RWPE2 (cell line): ENCODE measurements around the gene MIPOL1.

Source experiments
- ATAC-seq: fragments of 200-7000 bp; cut with Tn5 transposase; 3 replicates; pipeline ENCODE4 v1.9.1; 2021; ENCODE audit warnings: low read depth
- DNase-seq: peaks from one replicate; pipeline ENCODE4 v3.0.0-alpha.2; 2020; ENCODE audit warnings: low spot score
- H3K27ac ChIP-seq: fragments of 450-650 bp; 2 replicates; pipeline ENCODE4 v1.5.1; 2017; ENCODE audit warnings: mild to moderate bottlenecking; ENCODE audit not compliant: poor library complexity, severe bottlenecking
- H3K27me3 ChIP-seq: fragments of 250-450 bp; sonication (Bioruptor Pico); 2 replicates; pipeline ENCODE4 v1.5.1; 2021; ENCODE audit warnings: mild to moderate bottlenecking, moderate library complexity; ENCODE audit not compliant: insufficient read depth, poor library complexity, severe bottlenecking
- H3K36me3 ChIP-seq: fragments of 250-450 bp; sonication (Bioruptor Pico); 2 replicates; pipeline ENCODE4 v1.5.1; 2020; ENCODE audit warnings: low read depth, mild to moderate bottlenecking, moderate library complexity
- H3K4me1 ChIP-seq: fragments of 250-450 bp; sonication (Bioruptor Pico); 2 replicates; pipeline ENCODE4 v1.5.1; 2021; ENCODE audit warnings: mild to moderate bottlenecking, moderate library complexity; ENCODE audit not compliant: insufficient read depth, poor library complexity, severe bottlenecking
- H3K4me3 ChIP-seq: fragments of 250-450 bp; sonication (Bioruptor Pico); 2 replicates; pipeline ENCODE4 v1.5.1; 2021; ENCODE audit warnings: mild to moderate bottlenecking, moderate library complexity; ENCODE audit not compliant: severe bottlenecking
- H3K9me3 ChIP-seq: fragments of 250-450 bp; sonication (Bioruptor Pico); 2 replicates; pipeline ENCODE4 v1.5.1; 2021; ENCODE audit warnings: mild to moderate bottlenecking, moderate library complexity; ENCODE audit not compliant: severe bottlenecking
- CTCF ChIP-seq: fragments of 450-650 bp; IDR thresholded peaks from one replicate; pipeline ENCODE4 v1.5.1; 2017; ENCODE audit warnings: mild to moderate bottlenecking, moderate library complexity; ENCODE audit not compliant: poor library complexity, severe bottlenecking

Gene MIPOL1

GRCh38 chr14:37241198-37241597, 43.5 kb downstream of the MIPOL1 start:
- TF ChIP-seq CTCF: no peak
- H3K9me3 ChIP-seq: no peaks in the 10 kb centered on the region
- H3K4me1 ChIP-seq: no peaks in the 10 kb centered on the region
- no peaks in the 10 kb centered on the region for H3K36me3 ChIP-seq
- ATAC-seq (peak; percentile 46; the same call in 2 of the 3 replicates), DNase-seq (no peak)
- H3K4me3 ChIP-seq: no peak overlapping the region
- no peak overlapping the region for H3K27ac ChIP-seq
- no peaks in the 10 kb centered on the region for H3K27me3 ChIP-seq

- DNase-seq (no peak), ATAC-seq (peak; percentile 61; the same call in 1 of the 3 replicates)
- no peak overlapping the region for H3K4me3 ChIP-seq
- no peaks in the 10 kb centered on the region for H3K9me3 ChIP-seq
- H3K27ac ChIP-seq: no peak overlapping the region
- H3K4me1 ChIP-seq: no peaks in the 10 kb centered on the region
- peaks cover 4% of the 10 kb centered on the region; the same call in 1 of the 2 replicates for H3K36me3 ChIP-seq
- TF ChIP-seq CTCF: peak; percentile 98
- H3K27me3 ChIP-seq: no peaks in the 10 kb centered on the region
These were observed 48.7 kb downstream of the MIPOL1 start for GRCh38 chr14:37246427-37246829.

DNA sequence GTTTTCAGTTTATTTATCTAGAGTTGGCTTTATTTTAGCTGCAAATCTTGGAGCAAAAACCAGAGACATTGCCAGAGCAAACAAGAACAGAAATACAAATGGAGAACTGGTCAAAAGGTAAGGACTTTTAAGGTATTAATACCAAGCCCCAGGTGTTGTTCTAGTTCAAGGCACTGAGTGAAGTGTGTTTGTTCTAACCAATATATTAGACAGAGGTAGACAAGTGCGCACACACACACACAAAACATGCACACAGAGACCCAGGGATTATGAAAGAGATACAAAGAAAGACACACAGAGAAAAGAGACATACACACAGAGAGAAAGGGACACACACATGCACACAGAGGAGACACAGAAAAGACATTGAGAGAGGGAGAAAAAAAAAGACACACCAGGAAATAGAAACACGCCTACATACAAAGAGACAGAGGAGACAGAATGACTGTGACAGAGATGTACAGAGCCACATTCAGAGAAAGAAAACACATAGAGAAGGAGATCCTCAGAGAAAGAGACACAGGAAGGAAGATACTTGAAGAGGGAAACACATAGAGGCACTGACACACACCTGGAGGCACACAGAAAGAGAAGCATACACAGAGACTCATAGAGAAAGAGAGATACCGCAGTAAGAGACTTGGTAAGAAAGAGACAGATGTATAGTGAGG, 50.2 kb downstream of the MIPOL1 start:
- H3K27me3 ChIP-seq: no peaks in the 10 kb centered on the region

GRCh38 chr14:37251775-37252174, 54.0 kb downstream of the MIPOL1 start:
- H3K4me3 ChIP-seq: no peak overlapping the region
- H3K9me3 ChIP-seq: no peaks in the 10 kb centered on the region
- peaks cover 9% of the 10 kb centered on the region for H3K4me1 ChIP-seq
- peak; percentile 75 for TF ChIP-seq CTCF
- no peak overlapping the region for H3K27ac ChIP-seq
- peaks cover 4% of the 10 kb centered on the region; the same call in 1 of the 2 replicates for H3K36me3 ChIP-seq
- ATAC-seq: no peak
- H3K27me3 ChIP-seq: no peaks in the 10 kb centered on the region
- DNase-seq: no peak

More for the DNA sequence above, 50.2 kb downstream of the MIPOL1 start:
- Histone ChIP-seq H3K36me3 (peaks cover 4% of the 10 kb centered on the region; the same call in 1 of the 2 replicates), H3K9me3 (no peaks in the 10 kb centered on the region), H3K4me3 (no peak overlapping the region), H3K4me1 (no peaks in the 10 kb centered on the region), H3K27ac (no peak overlapping the region)
- TF ChIP-seq CTCF: no peak
- DNase-seq (no peak), ATAC-seq (no peak)

GRCh38 chr14:37252434-37252833, 54.7 kb downstream of the MIPOL1 start:
- no peaks in the 10 kb centered on the region for H3K27me3 ChIP-seq
- H3K4me3 ChIP-seq: no peak overlapping the region
- H3K4me1 ChIP-seq: peaks cover 9% of the 10 kb centered on the region
- no peak for ATAC-seq
- no peak overlapping the region for H3K27ac ChIP-seq
- no peak for DNase-seq
- TF ChIP-seq CTCF: no peak
- H3K9me3 ChIP-seq: no peaks in the 10 kb centered on the region
- H3K36me3 ChIP-seq: no peaks in the 10 kb centered on the region
